Mesenchymal stem cell (in vitro differentiated cells and primary cell): Measurements from ENCODE around the gene MBD6.
"Not testable (repeated sequence)": the region's sequence is repeated elsewhere in the genome, so short reads cannot be mapped to it uniquely, and the experiment has no call there.

Experiments used
- DNase-seq: peaks from one replicate; pipeline ENCODE4 v3.0.0-alpha.2; 2013
- H2AFZ ChIP-seq: one replicate; pipeline ENCODE4 v1.6.1; 2013; ENCODE audit warnings: low read depth, mild to moderate bottlenecking, control low read depth, inconsistent platforms, low read length, moderate library complexity
- H2AK5ac ChIP-seq: 2 replicates; pipeline ENCODE4 v1.6.1; 2013; ENCODE audit warnings: low read length, moderate library complexity, mild to moderate bottlenecking, inconsistent platforms; ENCODE audit not compliant: severe bottlenecking
- H2BK120ac ChIP-seq: one replicate; pipeline ENCODE4 v1.6.1; 2013; ENCODE audit warnings: low read depth, mild to moderate bottlenecking, inconsistent platforms, low read length, moderate library complexity
- H2BK12ac ChIP-seq, 2 experiments: one replicate each; pipeline ENCODE4 v1.6.1; 2013; ENCODE audit warnings: inconsistent platforms in 2 of 2, low read length in 2 of 2, mild to moderate bottlenecking in 2 of 2, moderate library complexity in 2 of 2, control low read depth in 1 of 2
- H2BK15ac ChIP-seq: one replicate; pipeline ENCODE4 v1.6.1; 2013; ENCODE audit warnings: mild to moderate bottlenecking, low read depth, inconsistent platforms; ENCODE audit not compliant: poor library complexity, severe bottlenecking
- H2BK5ac ChIP-seq: 2 replicates; pipeline ENCODE4 v1.6.1; 2013; ENCODE audit warnings: low read depth, mild to moderate bottlenecking, low read length, control low read depth, inconsistent platforms; ENCODE audit not compliant: poor library complexity, severe bottlenecking
- H3K14ac ChIP-seq, 2 experiments: one replicate each; pipeline ENCODE4 v1.6.1; 2013; ENCODE audit warnings: inconsistent platforms in 2 of 2, low read length in 2 of 2, control low read depth in 1 of 2, mild to moderate bottlenecking in 1 of 2, moderate library complexity in 1 of 2
- H3K18ac ChIP-seq, 2 experiments: one replicate each; pipeline ENCODE4 v1.6.1; 2013; ENCODE audit warnings: inconsistent platforms in 2 of 2, low read length in 2 of 2, control low read depth in 1 of 2, low read depth in 1 of 2, mild to moderate bottlenecking in 1 of 2
- H3K23ac ChIP-seq, 2 experiments: one replicate each; pipeline ENCODE4 v1.6.1; 2013; ENCODE audit warnings: inconsistent platforms in 2 of 2, low read length in 2 of 2, mild to moderate bottlenecking in 2 of 2, moderate library complexity in 2 of 2, control low read depth in 1 of 2
- H3K27ac ChIP-seq: 2 replicates; pipeline ENCODE4 v1.5.1; 2013; ENCODE audit warnings: mild to moderate bottlenecking, moderate library complexity, low read length, control low read depth, inconsistent platforms; ENCODE audit not compliant: poor library complexity, severe bottlenecking
- H3K27me3 ChIP-seq, 2 experiments: 2 replicates each; pipeline versions ENCODE4 v1.6.1 to v1.7.0; 2013; ENCODE audit warnings: low read length in 2 of 2, mild to moderate bottlenecking in 2 of 2, moderate library complexity in 2 of 2, control low read depth in 1 of 2, inconsistent platforms in 1 of 2; ENCODE audit not compliant: control insufficient read depth in 1 of 2, insufficient read depth in 1 of 2
- H3K36me3 ChIP-seq, 2 experiments: 2 replicates each; pipeline versions ENCODE4 v1.6.1 to v1.7.0; 2013; ENCODE audit warnings: low read length in 2 of 2, control low read depth in 1 of 2, inconsistent platforms in 1 of 2, low read depth in 1 of 2, mild to moderate bottlenecking in 1 of 2; ENCODE audit not compliant: insufficient read depth in 2 of 2, control insufficient read depth in 1 of 2
- H3K4ac ChIP-seq, 2 experiments: one replicate each; pipeline ENCODE4 v1.6.1; 2013; ENCODE audit warnings: inconsistent platforms in 2 of 2, low read length in 2 of 2, mild to moderate bottlenecking in 2 of 2, moderate library complexity in 2 of 2, control low read depth in 1 of 2, low read depth in 1 of 2
- H3K4me1 ChIP-seq: 2 replicates; pipeline ENCODE4 v1.6.1; 2013; ENCODE audit warnings: low read depth, low read length, control low read depth; ENCODE audit not compliant: control insufficient read depth, insufficient read depth
- H3K4me2 ChIP-seq: 2 replicates; pipeline ENCODE4 v1.6.1; 2013; ENCODE audit warnings: low read length, mild to moderate bottlenecking, inconsistent platforms; ENCODE audit not compliant: poor library complexity, severe bottlenecking
- H3K4me3 ChIP-seq, 2 experiments: 2 replicates each; pipeline versions ENCODE4 v1.5.1 to v1.7.0; 2013; ENCODE audit warnings: low read length in 2 of 2, mild to moderate bottlenecking in 2 of 2, control low read depth in 1 of 2, low read depth in 1 of 2; ENCODE audit not compliant: insufficient read depth in 1 of 2
- H3K79me1 ChIP-seq: replicated peaks from 2 replicates; pipeline ENCODE4 v1.6.1; 2013; ENCODE audit warnings: mild to moderate bottlenecking, control low read depth, low read length, inconsistent platforms; ENCODE audit not compliant: poor library complexity, severe bottlenecking
- H3K9ac ChIP-seq: 2 replicates; pipeline ENCODE4 v1.7.0; 2013; ENCODE audit warnings: mild to moderate bottlenecking, low read length, moderate library complexity
- H3K9me3 ChIP-seq: 2 replicates; pipeline ENCODE4 v1.7.0; 2013; ENCODE audit warnings: mild to moderate bottlenecking, low read length; ENCODE audit not compliant: control insufficient read depth
- H4K8ac ChIP-seq: one replicate; pipeline ENCODE4 v1.6.1; 2013; ENCODE audit warnings: inconsistent platforms, mild to moderate bottlenecking, low read length, moderate library complexity
- H4K91ac ChIP-seq: one replicate; pipeline ENCODE4 v1.6.1; 2013; ENCODE audit warnings: mild to moderate bottlenecking, low read length, inconsistent platforms
- WGBS: methylation state at CpG from one replicate; pipeline ENCODE4 v1.1.7; 2013; ENCODE audit warnings: mixed read lengths; 5-methylcytosine and 5-hydroxymethylcytosine counted together

MBD6 gene

GRCh38 chr12:57558864-57559263 lies 36.2 kb downstream of the MBD6 start:
- no peak overlapping the region for H4K91ac ChIP-seq
- H3K9ac ChIP-seq, result no peak overlapping the region
- DNase-seq, result no peak
- H2AK5ac ChIP-seq, result no peak overlapping the region
- H2BK120ac ChIP-seq, result no peak overlapping the region
- no peak overlapping the region for H4K8ac ChIP-seq
- no peak overlapping the region for H3K14ac ChIP-seq
- no peak overlapping the region for H3K23ac ChIP-seq
- 44% methylated on average over 1 of the region's 4 CpGs for WGBS
- H2BK12ac ChIP-seq, result no peak overlapping the region
- no peak overlapping the region for H3K18ac ChIP-seq
- H3K79me1 ChIP-seq, result no peaks in the 10 kb centered on the region
- H2BK5ac ChIP-seq, result no peak overlapping the region
- H3K4me2 ChIP-seq, result no peak overlapping the region
- peaks cover 7 to 19% of the 10 kb centered on the region in 2 experiments for H3K27me3 ChIP-seq
- H3K4ac ChIP-seq, result no peak overlapping the region
- H3K4me1 ChIP-seq, result no peaks in the 10 kb centered on the region
- H3K9me3 ChIP-seq, result peaks cover 1% of the 10 kb centered on the region
- no peak overlapping the region for H2BK15ac ChIP-seq
- no peak overlapping the region for H3K27ac ChIP-seq
- no peaks in the 10 kb centered on the region for H3K36me3 ChIP-seq
- no peak overlapping the region for H2AFZ ChIP-seq
- H3K4me3 ChIP-seq, result no peak overlapping the region

GRCh38 chr12:57560516-57560915 lies 37.9 kb downstream of the MBD6 start:
- Histone ChIP-seq H2BK12ac (no peak overlapping the region), H3K4me1 (no peaks in the 10 kb centered on the region), H4K8ac (no peak overlapping the region), H3K36me3 (no peaks in the 10 kb centered on the region), H2BK15ac (no peak overlapping the region), H3K27ac (no peak overlapping the region), H3K4me2 (no peak overlapping the region), H3K4ac (no peak overlapping the region), H3K18ac (no peak overlapping the region), H3K4me3 (no peak overlapping the region), H3K9ac (no peak overlapping the region), H2AK5ac (no peak overlapping the region), H3K9me3 (peaks cover 3% of the 10 kb centered on the region), H2AFZ (no peak overlapping the region), H2BK120ac (no peak overlapping the region), H2BK5ac (no peak overlapping the region), H3K79me1 (no peaks in the 10 kb centered on the region), H3K14ac (no peak overlapping the region), H3K27me3 (peaks cover 14 to 24% of the 10 kb centered on the region in 2 experiments), H3K23ac (no peak overlapping the region), H4K91ac (no peak overlapping the region)
- WGBS, result 96% methylated on average over 2 of the region's 2 CpGs
- no peak for DNase-seq

GRCh38 chr12:57561117-57561516 lies 38.5 kb downstream of the MBD6 start:
- not testable (repeated sequence) for H3K27ac ChIP-seq, H3K4me3 ChIP-seq, H2BK15ac ChIP-seq, H3K9ac ChIP-seq, H3K23ac ChIP-seq, H3K36me3 ChIP-seq, H3K14ac ChIP-seq, H3K4ac ChIP-seq, H2AFZ ChIP-seq, H3K4me2 ChIP-seq, H2BK120ac ChIP-seq, H2AK5ac ChIP-seq, H4K8ac ChIP-seq, H3K4me1 ChIP-seq, H3K9me3 ChIP-seq, H2BK5ac ChIP-seq, H3K79me1 ChIP-seq, H2BK12ac ChIP-seq, DNase-seq, H3K18ac ChIP-seq, H4K91ac ChIP-seq
- WGBS, result no CpG with 5 or more reads among the region's 1 CpG
- H3K27me3 ChIP-seq, result peaks cover 14 to 24% of the 10 kb centered on the region in 2 experiments

- no peak overlapping the region for H2BK15ac ChIP-seq
- 70% methylated on average over 3 of the region's 4 CpGs for WGBS
- H3K4me3 ChIP-seq, result no peak overlapping the region
- H3K36me3 ChIP-seq, result peaks cover 0 to 5% of the 10 kb centered on the region in 2 experiments
- H2BK5ac ChIP-seq, result no peak overlapping the region
- no peaks in the 10 kb centered on the region for H3K79me1 ChIP-seq
- no peak overlapping the region for H3K14ac ChIP-seq
- H2AK5ac ChIP-seq, result no peak overlapping the region
- no peak overlapping the region for H4K8ac ChIP-seq
- H3K23ac ChIP-seq, result no peak overlapping the region
- H3K18ac ChIP-seq, result no peak overlapping the region
- no peak overlapping the region for H4K91ac ChIP-seq
- no peak overlapping the region for H2AFZ ChIP-seq
- H3K4me2 ChIP-seq, result no peak overlapping the region
- no peak overlapping the region for H2BK12ac ChIP-seq
- peaks cover 18 to 24% of the 10 kb centered on the region in 2 experiments for H3K27me3 ChIP-seq
- H3K9me3 ChIP-seq, result peaks cover 3% of the 10 kb centered on the region
- H3K4ac ChIP-seq, result no peak overlapping the region
- no peak overlapping the region for H3K9ac ChIP-seq
- no peak for DNase-seq
- H3K27ac ChIP-seq, result no peak overlapping the region
- no peaks in the 10 kb centered on the region for H3K4me1 ChIP-seq
- H2BK120ac ChIP-seq, result no peak overlapping the region
These were observed 40.7 kb downstream of the MBD6 start for GRCh38 chr12:57563358-57563757.
